ENCODE measurements around the gene DPYSL3.

The DPYSL3 gene

DNA sequence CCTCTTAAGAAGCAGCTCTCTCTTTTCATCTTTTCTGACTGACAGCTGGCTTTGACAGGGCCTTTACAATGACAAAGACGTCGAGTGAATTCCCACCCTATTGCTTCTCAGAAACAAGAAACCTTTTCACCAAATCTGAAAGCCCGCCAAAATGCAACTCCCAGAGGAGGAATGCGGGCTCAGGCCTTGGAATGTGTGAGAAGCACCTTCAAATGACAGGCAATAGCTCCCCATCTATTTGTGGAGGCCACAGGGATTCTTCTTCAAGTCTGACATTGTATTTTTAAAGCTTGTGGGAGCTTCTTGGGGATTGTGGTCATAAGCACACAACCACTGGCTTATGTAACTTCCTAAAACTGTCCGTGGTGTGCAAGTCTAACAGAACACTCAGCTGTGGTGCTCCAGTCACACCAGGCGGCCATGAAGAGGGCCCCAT is 72.7 kb downstream of the DPYSL3 start:
- Histone ChIP-seq H3K9me3 (ENCODE audit: control insufficient read depth, insufficient read depth, low read length) (no peaks in the 10 kb centered on the region), H3K4me3 (ENCODE audit: low read depth, low read length) (no peak overlapping the region), H3K4me1 (ENCODE audit: control insufficient read depth, insufficient read depth, low read length) (peaks cover 63% of the 10 kb centered on the region), H3K36me3 (ENCODE audit: control insufficient read depth, insufficient read depth, low read length) (peaks cover 84% of the 10 kb centered on the region), H3K9ac (ENCODE audit: low read depth, low read length) (no peak overlapping the region), H3K27ac (ENCODE audit: low read depth, low read length) (peak overlapping the region; percentile 42), H3K27me3 (ENCODE audit: control insufficient read depth, insufficient read depth, low read length) (no peaks in the 10 kb centered on the region)

DNA sequence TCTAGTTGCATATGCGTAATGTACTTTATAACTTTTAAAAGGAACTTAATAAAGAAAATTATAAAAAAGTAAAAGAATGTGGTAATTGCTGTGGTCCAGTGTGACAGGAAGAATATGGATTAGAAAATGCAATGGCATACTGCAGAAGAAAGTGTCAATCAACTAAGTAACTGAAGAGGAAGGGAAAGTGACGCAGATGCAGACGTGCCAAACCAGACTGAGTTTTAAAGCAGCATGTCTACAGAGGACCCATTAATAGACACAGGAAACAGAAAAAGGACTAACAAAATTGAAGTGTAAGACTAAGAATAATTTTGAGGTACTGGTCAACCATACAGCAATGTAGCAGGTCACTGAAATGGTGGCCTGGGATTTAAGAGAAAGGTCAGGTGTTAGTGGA is 73.3 kb downstream of the DPYSL3 start:
- H3K4me3 ChIP-seq (ENCODE audit: low read depth, low read length), result no peak overlapping the region
- no peaks in the 10 kb centered on the region for H3K27me3 ChIP-seq (ENCODE audit: control insufficient read depth, insufficient read depth, low read length)
- no peak overlapping the region for H3K27ac ChIP-seq (ENCODE audit: low read depth, low read length)
- peaks cover 66% of the 10 kb centered on the region for H3K4me1 ChIP-seq (ENCODE audit: control insufficient read depth, insufficient read depth, low read length)
- H3K36me3 ChIP-seq (ENCODE audit: control insufficient read depth, insufficient read depth, low read length), result peaks cover 84% of the 10 kb centered on the region
- H3K9ac ChIP-seq (ENCODE audit: low read depth, low read length), result no peak overlapping the region
- no peaks in the 10 kb centered on the region for H3K9me3 ChIP-seq (ENCODE audit: control insufficient read depth, insufficient read depth, low read length)

DNA sequence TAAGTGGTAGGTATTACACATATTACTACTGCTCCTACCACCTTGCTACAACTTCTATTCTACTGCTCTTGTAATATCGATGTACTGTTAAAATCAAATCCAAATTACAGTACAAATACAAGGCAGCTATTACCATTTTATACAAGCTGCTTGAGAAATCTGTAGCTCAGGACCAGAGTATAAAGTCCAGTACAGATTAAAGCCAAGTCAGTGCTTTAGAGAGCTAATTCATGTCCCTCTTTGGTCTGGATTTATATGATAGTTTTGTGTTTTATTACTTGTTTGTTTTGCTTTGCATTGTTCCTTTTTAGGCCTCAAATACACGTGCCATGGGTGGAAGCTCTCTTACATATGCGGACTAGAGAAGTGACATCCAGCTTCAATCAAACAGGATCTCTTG is 75.8 kb downstream of the DPYSL3 start:
- Histone ChIP-seq H3K27me3 (ENCODE audit: control insufficient read depth, insufficient read depth, low read length) (no peaks in the 10 kb centered on the region), H3K36me3 (ENCODE audit: control insufficient read depth, insufficient read depth, low read length) (peaks cover 73% of the 10 kb centered on the region), H3K4me1 (ENCODE audit: control insufficient read depth, insufficient read depth, low read length) (peaks cover 62% of the 10 kb centered on the region), H3K9me3 (ENCODE audit: control insufficient read depth, insufficient read depth, low read length) (no peaks in the 10 kb centered on the region), H3K9ac (ENCODE audit: low read depth, low read length) (no peak overlapping the region), H3K4me3 (ENCODE audit: low read depth, low read length) (no peak overlapping the region), H3K27ac (ENCODE audit: low read depth, low read length) (no peak overlapping the region)

DNA sequence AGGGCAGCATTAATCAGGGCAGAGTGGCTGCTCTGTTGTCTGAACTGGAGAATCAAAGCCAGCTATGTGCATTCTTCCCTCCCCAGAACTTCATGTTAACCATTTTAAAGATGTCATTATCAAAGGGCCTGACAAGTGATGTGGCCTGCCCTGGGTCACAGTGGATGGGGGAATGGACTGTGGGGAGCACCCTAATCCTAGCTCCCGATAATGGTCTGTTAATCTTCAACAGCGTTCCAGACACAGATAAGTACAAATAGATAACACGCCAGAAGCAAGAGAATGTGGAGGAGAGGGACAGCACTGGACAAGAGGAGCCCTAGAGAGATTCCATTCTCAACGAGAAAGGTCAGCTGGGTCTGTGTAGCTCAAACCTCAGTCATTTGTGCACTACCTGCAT is 77.5 kb downstream of the DPYSL3 start:
- H3K4me1 ChIP-seq (ENCODE audit: control insufficient read depth, insufficient read depth, low read length), result peaks cover 53% of the 10 kb centered on the region
- no peaks in the 10 kb centered on the region for H3K27me3 ChIP-seq (ENCODE audit: control insufficient read depth, insufficient read depth, low read length)
- H3K9me3 ChIP-seq (ENCODE audit: control insufficient read depth, insufficient read depth, low read length), result no peaks in the 10 kb centered on the region
- H3K36me3 ChIP-seq (ENCODE audit: control insufficient read depth, insufficient read depth, low read length), result peaks cover 71% of the 10 kb centered on the region
- H3K4me3 ChIP-seq (ENCODE audit: low read depth, low read length), result no peak overlapping the region
- H3K9ac ChIP-seq (ENCODE audit: low read depth, low read length), result no peak overlapping the region
- H3K27ac ChIP-seq (ENCODE audit: low read depth, low read length), result peak overlapping the region; percentile 31

DNA sequence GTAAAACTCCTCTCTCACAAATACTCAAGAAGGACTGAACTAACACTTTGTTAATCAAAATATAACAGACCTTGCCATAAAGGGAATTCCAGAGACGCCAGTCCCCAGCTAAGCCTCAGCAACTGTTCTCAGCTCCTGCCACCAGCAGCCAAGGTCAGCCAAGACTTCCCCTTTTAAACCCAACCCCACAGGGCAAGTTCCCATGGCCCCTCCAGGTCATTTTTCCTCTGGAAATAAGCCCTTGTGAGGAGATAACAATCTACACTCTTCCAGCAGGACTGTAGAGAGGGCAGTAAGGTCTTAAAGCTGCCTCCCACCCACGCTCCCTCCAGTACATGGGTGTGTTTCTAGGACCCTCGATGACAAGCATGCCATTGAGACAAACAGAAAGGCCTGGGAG is 78.3 kb downstream of the DPYSL3 start:
- Histone ChIP-seq H3K27me3 (ENCODE audit: control insufficient read depth, insufficient read depth, low read length) (no peaks in the 10 kb centered on the region), H3K9me3 (ENCODE audit: control insufficient read depth, insufficient read depth, low read length) (no peaks in the 10 kb centered on the region), H3K27ac (ENCODE audit: low read depth, low read length) (peak overlapping the region; percentile 31), H3K36me3 (ENCODE audit: control insufficient read depth, insufficient read depth, low read length) (peaks cover 77% of the 10 kb centered on the region), H3K4me3 (ENCODE audit: low read depth, low read length) (no peak overlapping the region), H3K4me1 (ENCODE audit: control insufficient read depth, insufficient read depth, low read length) (peaks cover 47% of the 10 kb centered on the region), H3K9ac (ENCODE audit: low read depth, low read length) (no peak overlapping the region)

DNA sequence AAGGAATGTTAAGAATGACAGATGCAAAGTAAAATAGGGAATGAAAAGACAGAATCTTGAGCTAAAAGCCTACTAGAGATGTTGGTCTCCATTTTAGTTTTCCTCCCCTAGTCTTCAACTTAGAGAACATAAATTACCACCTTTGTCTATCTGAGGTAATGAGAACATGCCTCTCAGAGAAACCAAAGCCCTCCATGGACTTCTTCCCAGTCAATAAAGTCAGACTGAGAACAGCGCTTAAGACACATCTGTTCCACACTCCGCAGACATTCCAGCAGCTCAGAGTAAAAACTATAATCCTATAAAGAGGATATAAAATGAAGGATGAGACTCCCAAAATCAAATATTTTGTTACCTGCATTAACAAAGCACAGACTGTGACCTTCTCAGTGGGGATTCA is 79.2 kb downstream of the DPYSL3 start:
- Histone ChIP-seq H3K4me3 (ENCODE audit: low read depth, low read length) (no peak overlapping the region), H3K36me3 (ENCODE audit: control insufficient read depth, insufficient read depth, low read length) (peaks cover 77% of the 10 kb centered on the region), H3K27ac (ENCODE audit: low read depth, low read length) (no peak overlapping the region), H3K27me3 (ENCODE audit: control insufficient read depth, insufficient read depth, low read length) (no peaks in the 10 kb centered on the region), H3K9ac (ENCODE audit: low read depth, low read length) (no peak overlapping the region), H3K9me3 (ENCODE audit: control insufficient read depth, insufficient read depth, low read length) (no peaks in the 10 kb centered on the region), H3K4me1 (ENCODE audit: control insufficient read depth, insufficient read depth, low read length) (peaks cover 38% of the 10 kb centered on the region)

DNA sequence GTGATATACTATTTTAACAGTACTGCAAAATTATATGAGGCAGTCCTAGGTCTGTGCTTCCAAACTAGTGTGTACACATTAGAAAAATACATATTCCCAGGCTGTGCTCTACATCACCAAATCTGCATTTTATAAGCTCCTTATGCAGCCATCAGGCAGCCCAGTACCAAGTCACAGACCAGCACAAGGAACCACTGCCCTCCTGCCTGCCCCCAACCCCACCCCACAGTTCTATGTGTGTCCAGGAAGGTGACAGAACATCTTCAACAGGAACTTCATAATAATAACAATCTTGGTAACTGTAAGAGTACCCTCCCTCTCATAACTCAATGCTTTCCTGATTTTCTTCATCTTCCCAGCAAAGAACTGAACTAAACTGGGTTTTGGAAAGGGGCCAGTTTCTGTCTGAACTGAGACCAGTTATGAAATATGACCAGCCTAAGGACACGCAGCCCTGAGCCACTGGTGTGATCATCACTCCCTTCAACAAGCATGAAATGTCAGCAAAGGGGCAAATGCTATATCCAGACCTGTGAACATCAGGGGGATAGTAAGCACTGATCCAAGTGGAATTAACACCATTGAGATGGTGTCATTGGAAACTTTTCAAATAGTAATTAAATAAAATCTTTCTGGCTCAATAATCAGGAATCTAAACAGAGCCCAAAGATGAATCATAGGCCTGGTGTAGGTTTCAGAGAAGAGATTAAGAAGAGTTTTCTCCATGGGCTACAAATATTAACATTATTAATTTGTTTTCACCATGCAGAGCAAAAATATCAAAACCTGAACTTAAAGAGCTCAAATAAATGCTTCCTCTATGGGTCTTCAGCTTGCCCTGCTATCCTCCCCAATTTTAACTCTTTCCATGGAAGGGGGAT is 82.1 kb downstream of the DPYSL3 start:
- Histone ChIP-seq H3K9ac (ENCODE audit: low read depth, low read length) (no peak overlapping the region), H3K27me3 (ENCODE audit: control insufficient read depth, insufficient read depth, low read length) (no peaks in the 10 kb centered on the region), H3K36me3 (ENCODE audit: control insufficient read depth, insufficient read depth, low read length) (peaks cover 80% of the 10 kb centered on the region)

DNA sequence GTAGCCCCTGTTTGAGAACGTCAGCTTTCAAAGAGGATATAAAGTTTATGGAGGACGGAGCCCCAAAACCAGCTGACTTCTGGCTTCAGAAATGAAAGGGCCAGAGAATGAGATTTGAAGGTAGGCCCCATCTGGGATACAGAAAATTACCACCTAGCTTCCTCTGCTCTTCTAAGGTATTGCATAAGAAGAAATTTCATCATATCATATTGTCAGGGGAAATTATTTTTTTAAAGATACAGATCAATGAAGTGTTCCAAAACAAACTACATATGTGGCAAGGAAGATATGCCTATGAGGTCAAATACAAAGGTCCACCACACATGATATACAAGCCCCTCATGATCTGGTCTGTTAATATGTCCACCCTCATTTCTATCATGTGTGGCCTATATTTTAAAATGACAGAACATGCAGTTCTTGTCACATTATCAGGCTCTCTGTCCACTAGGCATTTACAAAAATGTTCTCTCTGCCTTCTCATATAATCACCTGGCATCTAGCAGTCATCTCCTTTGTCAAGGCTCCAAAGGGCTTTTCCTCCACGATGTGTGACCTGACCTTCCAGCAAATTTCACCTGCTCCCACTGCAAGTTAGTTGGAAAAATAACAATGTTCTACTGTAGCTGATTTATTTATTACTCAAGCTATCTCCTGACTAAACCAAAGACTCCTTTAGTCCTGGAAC is 83.1 kb downstream of the DPYSL3 start:
- Histone ChIP-seq H3K9ac (ENCODE audit: low read depth, low read length) (no peak overlapping the region), H3K9me3 (ENCODE audit: control insufficient read depth, insufficient read depth, low read length) (no peaks in the 10 kb centered on the region), H3K27me3 (ENCODE audit: control insufficient read depth, insufficient read depth, low read length) (no peaks in the 10 kb centered on the region)

More for the DNA sequence above, 82.1 kb downstream of the DPYSL3 start:
- peaks cover 20% of the 10 kb centered on the region; the same call in 1 of the 2 replicates for H3K4me1 ChIP-seq (ENCODE audit: control insufficient read depth, insufficient read depth, low read length)
- H3K9me3 ChIP-seq (ENCODE audit: control insufficient read depth, insufficient read depth, low read length), result no peaks in the 10 kb centered on the region
- no peak overlapping the region for H3K27ac ChIP-seq (ENCODE audit: low read depth, low read length)
- no peak overlapping the region for H3K4me3 ChIP-seq (ENCODE audit: low read depth, low read length)

DNA sequence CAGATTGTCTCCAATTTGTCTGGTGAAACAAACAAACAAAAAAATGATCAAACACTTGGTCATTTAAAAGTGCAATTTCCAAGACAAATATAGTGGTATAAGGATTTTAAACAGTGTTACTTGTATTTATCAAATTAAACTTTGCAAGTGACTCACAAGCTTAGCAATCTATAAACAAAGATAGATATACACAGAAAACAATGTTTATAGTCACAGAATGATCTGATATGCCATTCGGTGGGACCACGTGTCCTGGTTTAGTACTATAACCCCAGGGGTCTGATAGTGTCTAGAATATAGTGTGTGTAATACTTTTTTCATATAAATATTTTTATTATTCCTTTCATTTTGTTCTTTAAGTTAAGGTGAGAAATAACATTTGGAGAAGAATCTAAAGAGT is 91.3 kb downstream of the DPYSL3 start:
- no peak overlapping the region for H3K9ac ChIP-seq (ENCODE audit: low read depth, low read length)
- no peaks in the 10 kb centered on the region for H3K4me1 ChIP-seq (ENCODE audit: control insufficient read depth, insufficient read depth, low read length)
- H3K27me3 ChIP-seq (ENCODE audit: control insufficient read depth, insufficient read depth, low read length), result no peaks in the 10 kb centered on the region
- peaks cover 88% of the 10 kb centered on the region for H3K36me3 ChIP-seq (ENCODE audit: control insufficient read depth, insufficient read depth, low read length)
- H3K27ac ChIP-seq (ENCODE audit: low read depth, low read length), result no peak overlapping the region
- no peak overlapping the region for H3K4me3 ChIP-seq (ENCODE audit: low read depth, low read length)
- no peaks in the 10 kb centered on the region for H3K9me3 ChIP-seq (ENCODE audit: control insufficient read depth, insufficient read depth, low read length)

More for the DNA sequence above, 83.1 kb downstream of the DPYSL3 start:
- H3K4me1 ChIP-seq (ENCODE audit: control insufficient read depth, insufficient read depth, low read length), result peaks cover 10% of the 10 kb centered on the region; the same call in 1 of the 2 replicates
- H3K4me3 ChIP-seq (ENCODE audit: low read depth, low read length), result no peak overlapping the region
- H3K36me3 ChIP-seq (ENCODE audit: control insufficient read depth, insufficient read depth, low read length), result peaks cover 75% of the 10 kb centered on the region
- no peak overlapping the region for H3K27ac ChIP-seq (ENCODE audit: low read depth, low read length)

DNA sequence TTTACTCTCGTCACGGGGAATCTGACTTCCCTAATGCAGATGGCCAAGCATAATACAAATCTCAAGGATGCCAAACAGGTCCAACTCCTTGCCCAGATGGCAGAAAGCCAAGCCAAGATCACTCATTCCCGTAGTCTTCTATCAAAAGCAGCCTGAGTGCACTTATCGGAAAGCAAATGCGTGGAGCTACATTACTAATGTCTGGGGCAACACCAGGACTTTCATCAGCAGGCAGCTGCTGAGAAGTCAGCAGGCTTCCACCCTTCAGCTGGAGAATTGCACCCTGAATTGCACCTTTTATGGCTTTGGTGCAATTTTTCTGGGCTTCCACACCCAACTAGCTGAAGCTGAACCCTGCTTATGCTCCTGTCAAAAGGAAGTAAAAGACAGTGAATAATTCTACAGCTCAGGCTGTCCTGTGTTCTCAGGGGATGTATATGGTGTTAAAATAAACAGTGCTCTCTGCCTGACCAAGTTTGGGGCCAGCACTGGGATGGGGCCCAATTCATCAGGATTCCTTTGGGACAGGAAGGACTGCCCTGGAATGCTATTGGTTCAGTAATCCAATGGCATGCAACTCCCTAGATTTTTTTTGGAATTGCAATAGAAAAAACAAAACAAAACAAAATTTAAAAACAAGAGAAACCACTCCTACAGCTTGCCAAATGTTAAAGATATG is 92.6 kb downstream of the DPYSL3 start:
- Histone ChIP-seq H3K36me3 (ENCODE audit: control insufficient read depth, insufficient read depth, low read length) (peaks cover 89% of the 10 kb centered on the region), H3K27ac (ENCODE audit: low read depth, low read length) (no peak overlapping the region), H3K4me3 (ENCODE audit: low read depth, low read length) (no peak overlapping the region), H3K27me3 (ENCODE audit: control insufficient read depth, insufficient read depth, low read length) (no peaks in the 10 kb centered on the region), H3K9ac (ENCODE audit: low read depth, low read length) (no peak overlapping the region), H3K9me3 (ENCODE audit: control insufficient read depth, insufficient read depth, low read length) (no peaks in the 10 kb centered on the region), H3K4me1 (ENCODE audit: control insufficient read depth, insufficient read depth, low read length) (no peaks in the 10 kb centered on the region)

All from HUES48 (cell line).